Cardiac muscle cell (in vitro differentiated cells and primary cell): ENCODE results near the gene REG1B. TPM values are rescaled to one million over a fixed set of nuclear protein-coding genes. Genes with fewer than 3 reads are reported as not detected.

ENCODE experiments used
- DNase-seq, 2 donors: peaks; one replicate each; pipeline versions ENCODE4 v3.0.0 to v3.0.0-alpha.2; 2010 to 2017; ENCODE audit warnings: low read depth in 1 of 2, low spot score in 1 of 2
- H3K27ac ChIP-seq: fragments of 200-600 bp; sonication (generic); 2 replicates; pipeline ENCODE4 v1.5.1; 2016
- H3K27me3 ChIP-seq: fragments of 200-600 bp; sonication (generic); 2 replicates; pipeline ENCODE4 v1.6.0; 2016; ENCODE audit warnings: control low read depth
- H3K36me3 ChIP-seq: fragments of 200-600 bp; sonication (generic); 2 replicates; pipeline ENCODE4 v1.5.1; 2016; ENCODE audit warnings: control low read depth
- H3K4me1 ChIP-seq: fragments of 200-600 bp; sonication (generic); 2 replicates; pipeline ENCODE4 v1.8.1; 2017; ENCODE audit warnings: low read depth, mild to moderate bottlenecking, mixed run types
- H3K4me3 ChIP-seq: fragments of 200-600 bp; sonication (generic); 2 replicates; pipeline ENCODE4 v1.5.1; 2016; ENCODE audit warnings: mild to moderate bottlenecking
- H3K9me3 ChIP-seq: fragments of 200-600 bp; sonication (generic); 2 replicates; pipeline ENCODE4 v1.5.1; 2017; ENCODE audit warnings: low read depth, mild to moderate bottlenecking, control low read depth
- polyA plus RNA-seq: library from polyadenylated mRNA; unstranded; fragments of >200 nt; fragmentation: Nextera tagmentation; extraction: Ambion mirVana; gene quantifications from 2 replicates; pipeline ENCODE4 v1.2.1, GENCODE V29; 2016
- total RNA-seq: library from RNA; depleted of rRNA; stranded (reverse); fragments of >200 nt; gene quantifications from 2 replicates; pipeline ENCODE4 v1.2.3, GENCODE V29; 2016
- TF ChIP-seq, protein P1 (sequence below): IDR thresholded peaks from 2 replicates; pipeline ENCODE4 v1.5.1; 2012; ENCODE audit warnings: low read depth, mild to moderate bottlenecking, low read length

REG1B gene
- total and polyA plus RNA-seq, 2 experiments from 2014 or later = not detected

DNA sequence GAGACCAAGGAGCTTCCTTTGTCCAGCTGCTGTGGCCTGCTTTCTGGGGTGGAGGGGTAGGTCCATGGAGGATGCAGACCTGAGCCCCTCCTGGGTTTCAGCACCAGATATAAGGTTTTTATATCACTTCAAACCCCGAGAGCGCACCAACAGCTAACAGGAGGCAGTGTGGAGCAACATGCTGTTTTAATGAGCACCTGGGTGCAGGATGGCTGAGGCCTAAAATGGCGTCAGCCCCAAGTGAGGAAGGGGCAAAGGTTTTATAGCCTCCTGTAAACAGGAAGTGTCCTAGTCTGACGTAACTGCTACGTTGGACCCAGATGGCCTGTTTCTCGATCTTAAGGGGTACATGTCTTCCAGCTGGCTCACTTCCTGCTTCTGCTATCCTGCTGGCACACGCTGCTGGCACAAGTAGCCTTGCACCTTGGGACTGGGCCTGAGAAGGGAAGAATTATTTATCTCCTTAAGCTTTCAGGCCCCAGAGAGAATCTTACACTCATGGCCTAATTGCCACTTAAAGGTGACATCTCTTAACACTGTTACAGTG is 11.4 kb upstream of the REG1B start:
- Histone ChIP-seq H3K9me3 (peaks cover 2% of the 10 kb centered on the region), H3K36me3 (no peaks in the 10 kb centered on the region), H3K4me3 (no peak overlapping the region), H3K27ac (no peak overlapping the region), H3K4me1 (peaks cover 7% of the 10 kb centered on the region), H3K27me3 (no peaks in the 10 kb centered on the region)
- TF ChIP-seq, protein P1, sequence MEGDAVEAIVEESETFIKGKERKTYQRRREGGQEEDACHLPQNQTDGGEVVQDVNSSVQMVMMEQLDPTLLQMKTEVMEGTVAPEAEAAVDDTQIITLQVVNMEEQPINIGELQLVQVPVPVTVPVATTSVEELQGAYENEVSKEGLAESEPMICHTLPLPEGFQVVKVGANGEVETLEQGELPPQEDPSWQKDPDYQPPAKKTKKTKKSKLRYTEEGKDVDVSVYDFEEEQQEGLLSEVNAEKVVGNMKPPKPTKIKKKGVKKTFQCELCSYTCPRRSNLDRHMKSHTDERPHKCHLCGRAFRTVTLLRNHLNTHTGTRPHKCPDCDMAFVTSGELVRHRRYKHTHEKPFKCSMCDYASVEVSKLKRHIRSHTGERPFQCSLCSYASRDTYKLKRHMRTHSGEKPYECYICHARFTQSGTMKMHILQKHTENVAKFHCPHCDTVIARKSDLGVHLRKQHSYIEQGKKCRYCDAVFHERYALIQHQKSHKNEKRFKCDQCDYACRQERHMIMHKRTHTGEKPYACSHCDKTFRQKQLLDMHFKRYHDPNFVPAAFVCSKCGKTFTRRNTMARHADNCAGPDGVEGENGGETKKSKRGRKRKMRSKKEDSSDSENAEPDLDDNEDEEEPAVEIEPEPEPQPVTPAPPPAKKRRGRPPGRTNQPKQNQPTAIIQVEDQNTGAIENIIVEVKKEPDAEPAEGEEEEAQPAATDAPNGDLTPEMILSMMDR = no peak
- no peak for DNase-seq

DNA sequence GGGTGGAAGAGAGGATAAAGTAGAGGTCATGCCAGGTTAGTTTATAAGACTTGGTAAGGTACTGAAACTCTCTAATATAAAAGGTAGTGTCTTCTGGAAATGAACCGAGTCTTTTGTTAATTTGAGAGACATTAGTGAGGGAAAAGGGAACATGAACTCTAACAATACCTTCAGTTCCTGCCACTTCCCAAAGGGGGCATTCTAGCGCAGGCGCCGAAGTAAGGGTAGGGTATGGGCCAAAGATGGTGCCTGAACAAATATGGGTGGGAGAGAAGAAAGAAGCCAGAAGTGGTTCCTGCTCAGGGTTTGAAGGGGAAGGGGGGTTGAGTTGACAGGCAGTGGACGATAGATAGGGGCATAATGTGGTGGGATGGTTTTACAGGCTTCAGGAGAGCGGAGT is 10.1 kb upstream of the REG1B start:
- Histone ChIP-seq H3K36me3 (no peaks in the 10 kb centered on the region), H3K27me3 (no peaks in the 10 kb centered on the region), H3K4me1 (peaks cover 7% of the 10 kb centered on the region), H3K4me3 (no peak overlapping the region), H3K27ac (no peak overlapping the region), H3K9me3 (peaks cover 2% of the 10 kb centered on the region)
- TF ChIP-seq, protein P1 = no peak
- DNase-seq = no peak

DNA sequence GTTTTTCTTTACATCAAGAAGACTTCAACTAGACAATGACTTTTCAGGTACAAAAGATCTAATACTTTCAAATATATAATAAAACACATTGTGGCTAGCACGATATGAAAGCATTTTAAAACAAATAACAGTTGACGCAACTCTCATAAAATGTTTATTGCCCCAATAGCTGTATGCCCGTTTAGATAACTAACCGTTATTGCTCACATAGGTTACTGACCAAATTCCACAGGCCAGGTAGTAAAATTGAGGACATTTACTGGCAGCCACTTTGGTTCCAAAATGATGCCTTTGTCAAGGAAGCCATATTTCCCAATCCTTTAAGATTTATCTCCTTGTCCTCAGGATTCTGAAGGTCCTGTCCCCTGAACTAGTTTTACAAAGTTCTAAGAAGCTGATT is 2.9 kb upstream of the REG1B start:
- H3K27ac ChIP-seq = no peak overlapping the region
- H3K4me1 ChIP-seq = no peaks in the 10 kb centered on the region
- DNase-seq = no peak
- no peaks in the 10 kb centered on the region for H3K9me3 ChIP-seq
- TF ChIP-seq, protein P1 = no peak
- no peak overlapping the region for H3K4me3 ChIP-seq
- no peaks in the 10 kb centered on the region for H3K27me3 ChIP-seq
- H3K36me3 ChIP-seq = no peaks in the 10 kb centered on the region

DNA sequence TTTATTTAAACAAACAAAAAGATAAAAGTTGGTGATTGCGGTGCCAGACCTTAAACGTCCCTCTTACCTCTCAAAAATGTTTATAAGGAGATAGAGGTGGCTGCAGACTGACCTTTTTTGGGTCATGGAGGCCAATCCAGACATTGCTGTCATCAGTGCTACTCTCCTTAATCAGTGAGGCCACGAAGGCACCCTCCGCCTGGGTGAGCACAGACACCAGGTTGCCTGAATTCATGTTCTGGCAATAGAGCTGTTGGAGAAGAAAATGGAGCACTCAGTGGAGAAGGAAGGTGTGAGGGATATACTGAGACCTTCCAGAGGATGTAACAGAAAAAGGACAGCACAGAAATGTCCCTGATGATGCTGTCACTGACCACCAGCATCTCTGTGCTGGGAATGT is 1.5 kb downstream of the REG1B start:
- no peak for DNase-seq
- Histone ChIP-seq H3K4me3 (no peak overlapping the region), H3K36me3 (no peaks in the 10 kb centered on the region), H3K9me3 (no peaks in the 10 kb centered on the region), H3K27me3 (no peaks in the 10 kb centered on the region), H3K27ac (no peak overlapping the region), H3K4me1 (peaks cover 15% of the 10 kb centered on the region)
- TF ChIP-seq, protein P1 = no peak

DNA sequence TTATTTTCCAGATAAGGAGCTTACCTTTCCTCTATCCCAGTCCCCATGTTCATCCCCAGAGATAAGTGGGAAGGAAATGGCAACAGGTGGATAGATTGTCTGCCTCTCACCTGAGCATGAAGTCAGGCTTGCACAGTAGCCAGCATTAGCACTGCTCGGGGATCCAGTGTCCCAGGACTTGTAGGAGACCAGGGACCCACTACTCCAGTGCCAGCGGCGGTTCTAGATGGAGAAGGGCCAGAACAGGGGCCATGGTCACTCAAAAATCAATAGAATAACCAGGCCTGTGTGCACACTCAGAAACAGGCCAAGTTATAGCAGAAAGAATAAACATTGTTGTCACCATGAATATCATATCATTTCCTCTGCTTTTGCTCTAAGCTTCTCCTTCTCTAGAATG is 2.4 kb downstream of the REG1B start:
- Histone ChIP-seq H3K4me3 (no peak overlapping the region), H3K9me3 (no peaks in the 10 kb centered on the region), H3K36me3 (no peaks in the 10 kb centered on the region), H3K27me3 (no peaks in the 10 kb centered on the region), H3K27ac (no peak overlapping the region), H3K4me1 (peaks cover 15% of the 10 kb centered on the region)
- no peak for DNase-seq
- TF ChIP-seq, protein P1 = no peak
